K562 (cell line): ENCODE results near the gene PUDP. TPM values are rescaled to one million over a fixed set of nuclear protein-coding genes. Genes with fewer than 3 reads are reported as not detected.

Experiments used
- ARID1B ChIP-seq: fragments of 450-650 bp; IDR thresholded peaks from 2 replicates; pipeline ENCODE4 v1.6.1; 2016; ENCODE audit warnings: antibody characterized with exemption, mild to moderate bottlenecking, inconsistent platforms
- ATF7 ChIP-seq: fragments of 450-650 bp; IDR thresholded peaks from 2 replicates; pipeline ENCODE4 v1.7.1; 2014; ENCODE audit warnings: mild to moderate bottlenecking, moderate library complexity
- CEBPB ChIP-seq: fragments of 450-650 bp; IDR thresholded peaks from 2 replicates; pipeline ENCODE4 v1.6.1; 2016; ENCODE audit warnings: missing genetic modification characterization, missing compliant biosample characterization
- CTBP1 ChIP-seq: fragments of 450-650 bp; IDR thresholded peaks from 2 replicates; pipeline ENCODE4 v1.6.1; 2016; ENCODE audit warnings: borderline replicate concordance
- GATA2 ChIP-seq: sonication (generic); formaldehyde crosslinking; IDR thresholded peaks from 2 replicates; pipeline ENCODE4 v1.4.0; 2020; ENCODE audit warnings: mild to moderate bottlenecking, missing genetic modification reagents
- HMG20B ChIP-seq: fragments of 250-450 bp; sonication (Bioruptor Pico); IDR thresholded peaks from 2 replicates; pipeline ENCODE4 v1.5.0; 2021; ENCODE audit warnings: mild to moderate bottlenecking
- HNRNPLL ChIP-seq: fragments of 200-400 bp; formaldehyde crosslinking; IDR thresholded peaks from 2 replicates; pipeline ENCODE4 v1.6.1; 2017; ENCODE audit warnings: low read length, low read depth, mild to moderate bottlenecking; ENCODE audit not compliant: poor library complexity, severe bottlenecking
- MAFK ChIP-seq: IDR thresholded peaks from 2 replicates; pipeline ENCODE4 v1.6.1; 2011; ENCODE audit warnings: low read length, improper control_type of control experiment
- MEIS2 ChIP-seq: fragments of 450-650 bp; IDR thresholded peaks from 2 replicates; pipeline ENCODE4 v1.6.1; 2014; ENCODE audit warnings: mild to moderate bottlenecking; ENCODE audit not compliant: partially characterized antibody
- MITF ChIP-seq: IDR thresholded peaks from 2 replicates; pipeline ENCODE4 v1.6.1; 2014; ENCODE audit warnings: antibody characterized with exemption
- POLR2AphosphoS2 ChIP-seq: IDR thresholded peaks from 2 replicates; pipeline ENCODE4 v1.6.1; 2012; ENCODE audit warnings: low read length, improper control_type of control experiment
- RCOR1 ChIP-seq, 2 experiments: IDR thresholded peaks; 2 replicates each; pipeline ENCODE4 v1.6.1; 2012; ENCODE audit warnings: low read depth in 2 of 2, low read length in 2 of 2, borderline replicate concordance in 1 of 2, improper control_type of control experiment in 1 of 2
- TAF9B ChIP-seq: fragments of 450-650 bp; IDR thresholded peaks from 2 replicates; pipeline ENCODE4 v1.6.1; 2018; ENCODE audit warnings: mild to moderate bottlenecking; ENCODE audit not compliant: partially characterized antibody
- TAL1 ChIP-seq: fragments of 450-650 bp; IDR thresholded peaks from 2 replicates; pipeline ENCODE4 v1.6.1; 2016; ENCODE audit warnings: mild to moderate bottlenecking
- TCF3 ChIP-seq: sonication (generic); formaldehyde crosslinking; IDR thresholded peaks from 2 replicates; pipeline ENCODE4 v1.4.0; 2020; ENCODE audit warnings: mild to moderate bottlenecking, missing genetic modification reagents
- TEAD4 ChIP-seq, 2 experiments: sonication (generic) in 1 of 2; formaldehyde crosslinking in 1 of 2; IDR thresholded peaks; 2 replicates each; pipeline versions ENCODE4 v1.6.1 to v1.8.0; 2012 to 2022; ENCODE audit warnings: borderline replicate concordance in 1 of 2, inconsistent platforms in 1 of 2, low read length in 1 of 2, mild to moderate bottlenecking in 1 of 2, missing genetic modification reagents in 1 of 2
- ZBTB12 ChIP-seq: fragments of 250-450 bp; sonication (Bioruptor Pico); IDR thresholded peaks from 2 replicates; pipeline ENCODE4 v1.4.0; 2020
- ZNF175 ChIP-seq: fragments of 200-800 bp; sonication (Bioruptor generic); IDR thresholded peaks from 2 replicates; pipeline ENCODE4 v1.6.1; 2016; ENCODE audit warnings: low read depth, mild to moderate bottlenecking, missing genetic modification characterization, missing compliant biosample characterization
- ZNF395 ChIP-seq: fragments of 200-800 bp; sonication (Bioruptor generic); IDR thresholded peaks from 2 replicates; pipeline ENCODE4 v1.6.1; 2017; ENCODE audit warnings: missing genetic modification characterization, missing compliant biosample characterization
- polyA plus RNA-seq, 8 experiments: library from polyadenylated mRNA; depleted of rRNA in 4 of 8; stranded (reverse) in 5 of 8; unstranded in 3 of 8; fragments of >200 nt; fragmentation: Nextera tagmentation in 2 of 8; fragmentation: Illumina TruSeq in 1 of 8; extraction: Ambion mirVana in 2 of 8; extraction: Trizol in 1 of 8; gene quantifications; 2 replicates each; pipeline versions ENCODE4 v1.2.1 to v1.2.3, GENCODE V29; 2011 to 2014; ENCODE audit warnings: inconsistent platforms in 1 of 8, missing spikeins in 1 of 8
- total RNA-seq, 7 experiments: library from RNA; depleted of rRNA in 6 of 7; stranded (reverse); fragments of >200 nt in 6 of 7; fragmentation: Illumina TruSeq in 2 of 7; extraction: Trizol in 2 of 7; gene quantifications; 2 replicates each; pipeline versions ENCODE4 v1.2.1 to v1.2.3, GENCODE V29; 2011 to 2021; ENCODE audit warnings: low replicate concordance in 1 of 7
- TF ChIP-seq, protein P1 (sequence below): sonication (generic); formaldehyde crosslinking; IDR thresholded peaks from 2 replicates; pipeline ENCODE4 v1.8.0; 2022; ENCODE audit warnings: missing genetic modification reagents, mild to moderate bottlenecking, moderate library complexity, borderline replicate concordance
- TF ChIP-seq, protein P2 (sequence below), 3 experiments: IDR thresholded peaks in 2 of 3; conservative IDR thresholded peaks in 1 of 3; 2 replicates each; pipeline ENCODE4 v1.5.1; 2011 to 2012; ENCODE audit warnings: low read length in 3 of 3, mild to moderate bottlenecking in 3 of 3, control low read depth in 2 of 3, improper control_type of control experiment in 1 of 3, inconsistent platforms in 1 of 3, low read depth in 1 of 3, mixed read lengths in 1 of 3, moderate library complexity in 1 of 3; ENCODE audit not compliant: insufficient read depth in 2 of 3

The PUDP gene
- total and polyA plus RNA-seq, 9 of the 15 experiments (the other 6 are each of a cell fraction or from before 2014, with no cell fraction given): 13.6 to 63.0 (median 29.2) TPM

DNA sequence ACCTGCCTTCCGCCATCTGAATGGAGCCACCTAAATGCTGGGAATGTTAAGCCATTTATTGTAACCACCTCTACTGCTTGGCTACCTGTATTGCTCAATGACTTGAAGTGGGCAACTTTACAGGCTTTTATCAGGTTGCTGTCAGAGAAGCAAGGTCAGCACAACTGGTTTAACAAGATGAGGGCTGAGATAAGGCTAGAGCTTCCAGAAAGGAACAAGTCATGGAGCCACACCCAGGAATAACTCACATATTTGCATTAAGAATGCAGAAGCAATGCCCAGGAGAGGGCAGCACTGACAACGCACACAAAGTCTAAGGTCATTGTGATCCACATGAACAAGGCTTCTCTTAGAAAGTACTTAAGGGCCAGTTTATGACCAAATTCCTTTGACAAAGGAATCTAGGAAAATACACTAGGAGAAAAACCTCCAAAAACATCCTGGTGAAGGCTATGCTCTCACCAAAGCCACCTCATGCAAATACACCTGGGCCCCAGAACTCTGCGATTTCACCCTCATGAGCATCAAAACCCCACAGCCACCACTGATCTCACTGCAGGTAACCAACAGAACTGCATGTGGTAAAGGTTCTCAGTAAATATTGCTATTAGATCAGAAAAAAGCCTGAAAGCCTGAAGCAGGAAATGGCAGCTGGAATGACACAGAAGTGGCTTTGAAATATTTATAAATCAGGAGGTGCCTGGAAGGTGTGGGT is 15.5 kb downstream of the PUDP start (continued):
- no peak for TF ChIP-seq ZBTB12 (CRISPR knock-in tag)
- no peak for TF ChIP-seq MITF
- 0 out of 2 replicates have a peak, but pooled peaks have one; percentile 18 for TF ChIP-seq ATF7
- no peak for TF ChIP-seq HMG20B
- no peak for TF ChIP-seq ZNF175 (CRISPR knock-in tag)
- peak; percentile 17; the same call in 1 of the 2 replicates for TF ChIP-seq TAL1
- peak; percentile 74 for TF ChIP-seq MAFK
- TF ChIP-seq, protein P1, sequence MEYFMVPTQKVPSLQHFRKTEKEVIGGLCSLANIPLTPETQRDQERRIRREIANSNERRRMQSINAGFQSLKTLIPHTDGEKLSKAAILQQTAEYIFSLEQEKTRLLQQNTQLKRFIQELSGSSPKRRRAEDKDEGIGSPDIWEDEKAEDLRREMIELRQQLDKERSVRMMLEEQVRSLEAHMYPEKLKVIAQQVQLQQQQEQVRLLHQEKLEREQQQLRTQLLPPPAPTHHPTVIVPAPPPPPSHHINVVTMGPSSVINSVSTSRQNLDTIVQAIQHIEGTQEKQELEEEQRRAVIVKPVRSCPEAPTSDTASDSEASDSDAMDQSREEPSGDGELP (CRISPR knock-in tag): no peak
- TF ChIP-seq CTBP1: peak; percentile 70
- peak; percentile 66 for TF ChIP-seq GATA2 (CRISPR knock-in tag)
- TF ChIP-seq, protein P2, sequence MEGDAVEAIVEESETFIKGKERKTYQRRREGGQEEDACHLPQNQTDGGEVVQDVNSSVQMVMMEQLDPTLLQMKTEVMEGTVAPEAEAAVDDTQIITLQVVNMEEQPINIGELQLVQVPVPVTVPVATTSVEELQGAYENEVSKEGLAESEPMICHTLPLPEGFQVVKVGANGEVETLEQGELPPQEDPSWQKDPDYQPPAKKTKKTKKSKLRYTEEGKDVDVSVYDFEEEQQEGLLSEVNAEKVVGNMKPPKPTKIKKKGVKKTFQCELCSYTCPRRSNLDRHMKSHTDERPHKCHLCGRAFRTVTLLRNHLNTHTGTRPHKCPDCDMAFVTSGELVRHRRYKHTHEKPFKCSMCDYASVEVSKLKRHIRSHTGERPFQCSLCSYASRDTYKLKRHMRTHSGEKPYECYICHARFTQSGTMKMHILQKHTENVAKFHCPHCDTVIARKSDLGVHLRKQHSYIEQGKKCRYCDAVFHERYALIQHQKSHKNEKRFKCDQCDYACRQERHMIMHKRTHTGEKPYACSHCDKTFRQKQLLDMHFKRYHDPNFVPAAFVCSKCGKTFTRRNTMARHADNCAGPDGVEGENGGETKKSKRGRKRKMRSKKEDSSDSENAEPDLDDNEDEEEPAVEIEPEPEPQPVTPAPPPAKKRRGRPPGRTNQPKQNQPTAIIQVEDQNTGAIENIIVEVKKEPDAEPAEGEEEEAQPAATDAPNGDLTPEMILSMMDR (IDR thresholded peaks at IDR 0.05 in 2 of 3, conservative IDR thresholded peaks at IDR 0.05 in 1 of 3; ENCODE audit: insufficient read depth in 2 of 3, low read depth in 1 of 3, low read length in 3 of 3): peak; percentile 61 to 71 (median 69)
- TF ChIP-seq ARID1B: peak; percentile 60; the same call in 1 of the 2 replicates
- 0 out of 2 replicates have a peak, but pooled peaks have one; percentile 28 for TF ChIP-seq TCF3 (CRISPR knock-in tag)
- TF ChIP-seq TEAD4 (IDR thresholded peaks at IDR 0.05; ENCODE audit: low read length): peak; percentile 60
- no peak for TF ChIP-seq TEAD4 (CRISPR knock-in tag; IDR thresholded peaks at IDR 0.05; ENCODE audit: borderline replicate concordance)
- TF ChIP-seq MEIS2: peak; percentile 29
- peak in 1 of 2 experiments; percentile 38; a peak in 1 of 4 replicates for TF ChIP-seq RCOR1 (IDR thresholded peaks at IDR 0.05; ENCODE audit: borderline replicate concordance in 1 of 2, low read depth in 2 of 2, low read length in 2 of 2)
- no peak for TF ChIP-seq POLR2AphosphoS2
- peak; percentile 26 for TF ChIP-seq TAF9B
- TF ChIP-seq HNRNPLL: no peak
- peak; percentile 83 for TF ChIP-seq CEBPB
- TF ChIP-seq ZNF395: 0 out of 2 replicates have a peak, but pooled peaks have one; percentile 16
